WTC11 (cell line): ENCODE results near the gene GTF2H3.

Source experiments
- CTCF ChIP-seq: fragments of 200-600 bp; IDR thresholded peaks from 2 replicates; pipeline ENCODE4 v1.8.0; 2022; ENCODE audit warnings: antibody characterized with exemption
- FOXJ3 ChIP-seq: sonication (generic); formaldehyde crosslinking; IDR thresholded peaks from 2 replicates; pipeline ENCODE4 v1.9.0; 2021; ENCODE audit warnings: missing genetic modification reagents, mild to moderate bottlenecking, borderline replicate concordance
- MAX ChIP-seq: sonication (generic); formaldehyde crosslinking; IDR thresholded peaks from 2 replicates; pipeline ENCODE4 v1.8.0; 2022; ENCODE audit warnings: mild to moderate bottlenecking, missing genetic modification reagents
- ZNF281 ChIP-seq: sonication (generic); formaldehyde crosslinking; IDR thresholded peaks from 2 replicates; pipeline ENCODE4 v1.8.0; 2023; ENCODE audit warnings: mild to moderate bottlenecking, missing genetic modification reagents
- ZSCAN18 ChIP-seq: fragments of 250-450 bp; sonication (Bioruptor Pico); IDR thresholded peaks from 2 replicates; pipeline ENCODE4 v2.1.2; 2022; ENCODE audit warnings: mild to moderate bottlenecking, moderate library complexity

- TF ChIP-seq FOXJ3 (no peak), ZNF281 (no peak), MAX (CRISPR knock-in tag) (no peak), CTCF (no peak), ZSCAN18 (CRISPR knock-in tag) (no peak)
Measured at GRCh38 chr12:123645380-123645779, 11.8 kb downstream of the GTF2H3 start.
